HFF-Myc (cell line): Measurements from ENCODE around the gene SLC30A5.
"Not testable (repeated sequence)": the region's sequence is repeated elsewhere in the genome, so short reads cannot be mapped to it uniquely, and the experiment has no call there.

Source experiments
- DNase-seq: peaks from one replicate; pipeline ENCODE4 v3.0.0-alpha.2; 2011; ENCODE audit warnings: low read depth; ENCODE audit errors: extremely low read depth
- H3K4me3 ChIP-seq: replicated peaks from 2 replicates; pipeline ENCODE4 v1.5.1; 2011; ENCODE audit warnings: low read depth, mild to moderate bottlenecking, control low read depth, low read length
- CTCF ChIP-seq: IDR thresholded peaks from 2 replicates; pipeline ENCODE4 v1.5.1; 2012; ENCODE audit warnings: mild to moderate bottlenecking, low read depth, low read length, control low read depth; ENCODE audit errors: missing control alignments

Gene SLC30A5

GRCh38 chr5:69140827-69141226 is 47.0 kb downstream of the SLC30A5 start:
- TF ChIP-seq CTCF: no peak
- no peak overlapping the region for H3K4me3 ChIP-seq

GRCh38 chr5:69148576-69148975 is 54.8 kb downstream of the SLC30A5 start:
- H3K4me3 ChIP-seq, DNase-seq: not testable (repeated sequence)

More at GRCh38 chr5:69140827-69141226, 47.0 kb downstream of the SLC30A5 start:
- DNase-seq: no peak

- no peak overlapping the region for H3K4me3 ChIP-seq
- TF ChIP-seq CTCF: no peak
- no peak for DNase-seq
Observed at GRCh38 chr5:69148981-69149675, 55.3 kb downstream of the SLC30A5 start.

GRCh38 chr5:69149676-69150010 is 55.8 kb downstream of the SLC30A5 start:
- no peak for DNase-seq

GRCh38 chr5:69152731-69153130 is 58.9 kb downstream of the SLC30A5 start:
- TF ChIP-seq CTCF: no peak

More at GRCh38 chr5:69149676-69150010, 55.8 kb downstream of the SLC30A5 start:
- TF ChIP-seq CTCF: no peak
- H3K4me3 ChIP-seq: no peak overlapping the region

GRCh38 chr5:69156456-69156855 is 62.6 kb downstream of the SLC30A5 start:
- no peak for TF ChIP-seq CTCF
- H3K4me3 ChIP-seq: no peak overlapping the region
- DNase-seq: no peak

More at GRCh38 chr5:69152731-69153130, 58.9 kb downstream of the SLC30A5 start:
- DNase-seq: no peak
- H3K4me3 ChIP-seq: no peak overlapping the region

- no peak for DNase-seq
- no peak overlapping the region for H3K4me3 ChIP-seq
- no peak for TF ChIP-seq CTCF
Observed at GRCh38 chr5:69158039-69158438, 64.2 kb downstream of the SLC30A5 start.
